Prostate gland (tissue), 2 donors: Measurements from ENCODE around the gene SPOCK1. TPM values are rescaled to one million over a fixed set of nuclear protein-coding genes. Genes with fewer than 3 reads are reported as not detected.

Source experiments
- DNase-seq: peaks from one replicate; pipeline ENCODE4 v3.0.0-alpha.2; 2019; ENCODE audit warnings: low spot score
- H3K27ac ChIP-seq, 2 donors: fragments of 200-600 bp; sonication (generic); 2 replicates each; pipeline ENCODE4 v1.5.1; 2017 to 2019
- H3K27me3 ChIP-seq: fragments of 200-600 bp; sonication (generic); replicated peaks from 2 replicates; pipeline ENCODE4 v1.5.1; 2019; ENCODE audit not compliant: insufficient read depth
- H3K36me3 ChIP-seq, 2 donors: fragments of 200-600 bp; sonication (generic); 1 replicate in 1 of 2; 2 replicates in 1 of 2; pipeline versions ENCODE4 v1.5.1 to v1.8.1; 2017 to 2019
- H3K4me1 ChIP-seq: fragments of 200-600 bp; sonication (generic); replicated peaks from 2 replicates; pipeline ENCODE4 v1.5.1; 2019
- H3K4me3 ChIP-seq, 2 donors: fragments of 200-600 bp; sonication (generic); 2 replicates each; pipeline ENCODE4 v1.5.1; 2017 to 2019
- H3K9me3 ChIP-seq: fragments of 200-600 bp; sonication (generic); 2 replicates; pipeline ENCODE4 v1.5.1; 2017
- CTCF ChIP-seq, 4 experiments: fragments of 200-600 bp in 2 of 4; fragments of 450-650 bp in 2 of 4; sonication (generic) in 2 of 4; IDR thresholded peaks; 1 replicate in 3 of 4; 2 replicates in 1 of 4; pipeline ENCODE4 v1.5.1; 2016 to 2019; ENCODE audit warnings: antibody characterized with exemption in 4 of 4, mild to moderate bottlenecking in 2 of 4, moderate library complexity in 2 of 4
- POLR2A ChIP-seq: fragments of 450-650 bp; IDR thresholded peaks from one replicate; pipeline ENCODE4 v1.6.1; 2016; ENCODE audit warnings: antibody characterized with exemption, mild to moderate bottlenecking
- POLR2AphosphoS5 ChIP-seq: sonication (generic); formaldehyde crosslinking; IDR thresholded peaks from one replicate; pipeline ENCODE4 v1.6.1; 2017; ENCODE audit warnings: antibody characterized with exemption
- WGBS: methylation state at CpG from one replicate; pipeline ENCODE4 v1.1.5; 2018; 5-methylcytosine and 5-hydroxymethylcytosine counted together
- intact Hi-C: fragments of 100-400 bp; cut with DNase I; formaldehyde crosslinking; loops from one replicate; pipeline ENCODE4 v1.14.2; 2022
- total RNA-seq, 2 donors: library from RNA; depleted of rRNA; stranded (reverse); fragments of >200 nt; gene quantifications; one replicate each; pipeline ENCODE4 v1.1.0, GENCODE V29; 2016

Gene SPOCK1
- total RNA-seq, 2 donors from 2014 or later: 89.4 to 92.9 TPM

- Histone ChIP-seq H3K36me3 (no peaks in the 10 kb centered on the region), H3K4me1 (no peaks in the 10 kb centered on the region), H3K27ac (no peak overlapping the region), H3K27me3 (no peaks in the 10 kb centered on the region), H3K9me3 (no peaks in the 10 kb centered on the region), H3K4me3 (no peak overlapping the region)
- TF ChIP-seq CTCF (IDR thresholded peaks at IDR 0.05): no peak
- no peak for TF ChIP-seq POLR2A
- no peak for TF ChIP-seq POLR2AphosphoS5
- DNase-seq: no peak
- intact Hi-C loops: no loop called here
- 39% methylated on average over 1 of the region's 1 CpG for WGBS
Measured at GRCh38 chr5:137465930-137466329, 33.2 kb downstream of the SPOCK1 start.

GRCh38 chr5:137462816-137463520 lies 36.2 kb downstream of the SPOCK1 start:
- no peaks in the 10 kb centered on the region for H3K27me3 ChIP-seq
- no peaks in the 10 kb centered on the region for H3K9me3 ChIP-seq
- TF ChIP-seq POLR2A: no peak
- TF ChIP-seq POLR2AphosphoS5: no peak
- no peak for TF ChIP-seq CTCF (IDR thresholded peaks at IDR 0.05)
- H3K4me3 ChIP-seq: no peak overlapping the region
- no peak for DNase-seq
- intact Hi-C loops: no loop called here
- no peaks in the 10 kb centered on the region for H3K4me1 ChIP-seq
- 66% methylated on average over 4 of the region's 4 CpGs for WGBS
- H3K36me3 ChIP-seq: no peaks in the 10 kb centered on the region
- no peak overlapping the region for H3K27ac ChIP-seq

GRCh38 chr5:137462265-137462590 lies 36.9 kb downstream of the SPOCK1 start:
- WGBS: 65% methylated on average over 5 of the region's 5 CpGs

GRCh38 chr5:137461391-137462264 lies 37.5 kb downstream of the SPOCK1 start:
- Histone ChIP-seq H3K27ac (no peak overlapping the region), H3K4me3 (no peak overlapping the region), H3K4me1 (no peaks in the 10 kb centered on the region), H3K36me3 (no peaks in the 10 kb centered on the region), H3K9me3 (no peaks in the 10 kb centered on the region), H3K27me3 (no peaks in the 10 kb centered on the region)
- intact Hi-C loops: no loop called here
- no peak for TF ChIP-seq POLR2AphosphoS5
- TF ChIP-seq CTCF (IDR thresholded peaks at IDR 0.05): no peak
- no peak for TF ChIP-seq POLR2A
- no peak for DNase-seq
- 43% methylated on average over 6 of the region's 6 CpGs for WGBS

More at GRCh38 chr5:137462265-137462590, 36.9 kb downstream of the SPOCK1 start:
- no peaks in the 10 kb centered on the region for H3K9me3 ChIP-seq
- no peak for TF ChIP-seq POLR2A
- TF ChIP-seq CTCF (IDR thresholded peaks at IDR 0.05): no peak
- TF ChIP-seq POLR2AphosphoS5: no peak
- no peaks in the 10 kb centered on the region for H3K27me3 ChIP-seq
- no peaks in the 10 kb centered on the region for H3K4me1 ChIP-seq
- no peaks in the 10 kb centered on the region for H3K36me3 ChIP-seq
- intact Hi-C loops: no loop called here
- DNase-seq: no peak
- H3K4me3 ChIP-seq: no peak overlapping the region
- H3K27ac ChIP-seq: no peak overlapping the region

GRCh38 chr5:137454671-137455070 lies 44.5 kb downstream of the SPOCK1 start:
- Histone ChIP-seq H3K27ac (no peak overlapping the region), H3K9me3 (no peaks in the 10 kb centered on the region), H3K36me3 (no peaks in the 10 kb centered on the region), H3K4me1 (no peaks in the 10 kb centered on the region), H3K4me3 (no peak overlapping the region), H3K27me3 (no peaks in the 10 kb centered on the region)
- TF ChIP-seq CTCF (IDR thresholded peaks at IDR 0.05) (no peak), POLR2A (no peak), POLR2AphosphoS5 (no peak)
- DNase-seq: no peak
- intact Hi-C loops: no loop called here
